HG03139 (cell line): ENCODE measurements around the gene BICC1.

Experiments
- ATAC-seq: cut with Tn5 transposase; IDR thresholded peaks from one replicate; pipeline ENCODE4 v1.9.1; 2021; ENCODE audit not compliant: unreplicated experiment

BICC1 gene

DNA sequence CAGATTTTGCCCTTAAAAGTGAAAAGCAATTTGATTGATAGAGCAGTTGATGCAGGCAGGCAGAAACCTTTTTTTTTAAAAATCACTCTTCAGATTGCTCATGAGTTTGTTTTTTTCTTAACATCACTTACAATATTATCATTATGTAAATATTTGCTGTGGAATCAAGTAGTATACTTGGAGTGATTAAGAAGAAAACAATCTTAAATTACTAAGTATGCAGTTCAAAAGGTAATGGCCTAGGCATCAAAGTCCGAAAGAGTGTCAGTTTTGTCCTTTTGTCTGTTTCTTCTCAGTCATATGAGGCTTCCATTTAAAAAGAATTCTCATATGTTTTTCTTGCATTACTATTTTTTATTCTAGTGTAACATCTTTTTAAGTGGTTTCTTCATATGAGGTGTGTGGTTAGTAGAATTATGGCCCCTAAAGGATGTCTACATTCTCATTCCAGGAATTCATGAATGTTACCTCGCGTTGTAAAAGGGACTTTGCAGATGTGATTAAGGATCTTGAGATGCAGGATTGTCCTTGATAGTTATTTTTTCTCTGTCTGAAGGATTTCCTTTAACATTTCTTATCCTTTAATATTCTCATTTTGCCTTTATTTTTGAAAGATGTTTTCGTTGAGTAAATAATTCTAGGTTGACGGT is 44.0 kb downstream of the BICC1 start:
- ATAC-seq = no peak

DNA sequence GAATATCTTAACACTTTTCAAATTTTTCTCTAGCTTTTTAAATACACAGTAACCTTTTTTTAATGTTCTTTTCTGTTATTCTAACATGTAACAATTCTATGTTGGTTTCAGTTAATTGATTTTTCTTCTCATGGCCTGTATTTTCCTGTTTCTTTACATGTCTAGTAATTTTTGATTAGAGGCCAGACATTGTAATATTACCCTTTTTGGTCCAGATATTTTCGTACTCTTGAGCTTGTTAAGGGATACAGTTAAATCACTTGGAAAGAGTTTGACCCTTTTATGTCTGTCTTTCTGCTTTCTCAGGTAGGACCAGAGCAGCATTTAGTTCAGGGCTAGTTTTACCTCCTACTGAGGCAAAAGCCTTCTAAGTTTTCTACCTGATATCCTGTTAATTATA is 45.0 kb downstream of the BICC1 start:
- ATAC-seq = no peak

DNA sequence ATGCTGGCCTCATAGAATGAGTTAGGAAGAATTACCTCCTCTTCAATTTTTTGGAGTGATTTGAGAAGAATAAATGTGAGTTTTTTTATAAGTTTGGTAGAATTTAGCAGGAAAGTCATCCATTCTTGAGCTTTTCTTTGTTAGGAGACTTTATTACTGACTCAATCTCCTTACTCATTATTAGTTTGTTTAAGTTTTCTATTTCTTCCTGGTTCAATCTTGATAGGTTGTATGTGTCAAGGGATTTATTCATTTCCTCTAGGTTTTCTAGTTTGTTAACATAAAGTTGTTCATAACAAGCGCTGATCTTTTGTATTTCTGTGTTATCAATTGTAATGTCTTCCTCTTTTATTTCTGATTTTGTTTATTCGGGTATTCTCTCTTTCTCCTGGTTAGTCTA is 47.4 kb downstream of the BICC1 start:
- ATAC-seq = no peak

DNA sequence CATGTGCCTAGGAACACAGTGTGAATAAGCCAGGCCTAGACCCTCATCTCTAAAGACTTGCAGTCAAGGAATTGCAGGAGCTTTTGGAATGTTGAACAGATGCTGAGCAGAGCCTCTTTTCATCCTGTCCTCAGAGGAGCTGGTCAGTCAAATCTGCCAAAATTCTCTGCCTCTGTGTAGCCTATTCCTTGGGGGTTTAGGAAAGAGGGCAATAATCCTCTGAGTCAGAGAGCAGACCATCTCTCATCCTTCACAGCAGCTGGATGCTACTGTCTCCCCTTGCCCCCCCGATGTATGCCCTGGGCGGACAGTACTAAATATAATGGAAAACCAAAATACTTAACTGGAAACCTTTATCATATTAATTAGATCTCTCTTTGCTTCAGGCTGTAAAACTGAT is 52.6 kb downstream of the BICC1 start:
- ATAC-seq = no peak

DNA sequence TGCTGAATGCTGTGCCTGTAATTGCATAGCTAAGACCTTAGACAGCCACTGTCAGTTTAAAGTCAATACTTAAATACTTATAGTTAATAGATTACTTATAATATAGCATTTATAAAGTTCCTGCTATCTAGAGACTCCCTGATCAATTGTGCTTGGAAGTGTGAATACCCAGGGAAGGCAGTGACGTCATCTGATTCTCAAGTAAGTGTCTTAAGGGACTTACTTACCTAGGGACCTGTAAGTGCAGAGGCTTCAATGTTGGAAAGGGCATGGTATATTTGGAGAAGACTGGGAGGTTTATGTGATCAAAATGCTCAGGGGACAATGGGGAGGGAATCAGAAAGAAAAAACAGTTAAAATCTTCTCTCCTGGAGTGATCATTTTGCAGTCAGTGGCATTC is 55.0 kb downstream of the BICC1 start:
- ATAC-seq = no peak

DNA sequence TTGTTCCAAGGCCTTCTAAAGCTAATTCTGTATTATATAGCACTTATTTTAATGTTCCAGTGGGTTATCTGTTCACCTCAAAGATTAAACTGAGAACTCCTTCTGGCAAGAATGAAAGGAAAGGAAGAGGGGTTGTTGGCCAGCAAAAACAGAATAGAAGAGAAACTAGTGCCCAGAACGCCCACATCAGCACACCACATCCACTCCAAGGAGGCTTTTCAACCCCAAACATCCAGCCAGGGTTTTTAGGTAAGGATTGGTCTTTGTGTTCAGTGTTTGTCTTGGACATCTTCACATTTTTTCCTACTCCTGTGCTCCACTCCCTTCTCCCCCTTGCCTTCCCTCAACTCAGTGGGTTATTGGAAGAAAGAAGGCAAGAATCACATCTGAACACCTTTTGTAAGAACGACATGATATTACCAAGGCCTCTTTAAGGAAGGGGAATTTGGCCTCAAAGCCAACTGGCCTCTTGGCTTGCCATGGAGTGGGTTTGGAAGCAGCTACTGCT is 55.8 kb downstream of the BICC1 start:
- no peak for ATAC-seq

DNA sequence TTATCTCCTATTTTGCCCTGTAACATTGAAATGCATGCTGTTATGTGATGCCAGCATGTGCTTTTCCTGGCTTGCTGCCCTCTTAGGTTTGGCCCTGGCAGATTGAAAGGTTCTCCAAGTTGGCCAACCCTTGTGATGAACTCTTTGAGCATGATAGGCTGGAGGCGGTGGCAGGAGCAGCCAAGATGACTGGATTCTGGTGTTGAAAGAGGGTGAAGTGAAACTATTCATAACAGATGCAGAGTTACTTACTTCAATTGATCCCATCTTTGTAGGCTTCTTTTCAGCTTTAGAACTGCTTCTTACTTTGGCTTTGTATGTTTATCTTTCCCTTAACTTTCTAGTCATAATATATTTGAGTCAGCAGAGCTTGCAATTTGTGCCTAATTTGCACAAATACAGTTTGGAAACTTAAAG is 57.6 kb downstream of the BICC1 start:
- ATAC-seq = no peak

DNA sequence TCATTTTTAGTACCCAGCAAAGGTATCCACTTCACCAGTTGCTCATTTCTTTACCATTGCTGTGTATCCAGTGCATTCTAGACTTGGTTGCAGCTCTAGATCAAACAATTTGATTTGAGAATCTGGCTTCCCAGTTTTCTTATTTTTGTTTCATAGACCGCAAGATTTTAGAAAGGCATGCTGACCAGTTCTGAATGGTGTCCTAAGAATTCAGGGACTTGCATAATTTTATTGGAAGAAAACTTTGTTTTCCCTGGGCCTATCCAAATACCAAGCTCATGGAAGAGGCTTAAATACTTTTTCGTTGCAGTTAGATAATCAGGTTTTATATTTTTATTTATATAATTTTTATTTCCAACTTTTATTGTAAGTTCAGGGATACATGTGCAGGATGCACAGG is 58.3 kb downstream of the BICC1 start:
- no peak for ATAC-seq

DNA sequence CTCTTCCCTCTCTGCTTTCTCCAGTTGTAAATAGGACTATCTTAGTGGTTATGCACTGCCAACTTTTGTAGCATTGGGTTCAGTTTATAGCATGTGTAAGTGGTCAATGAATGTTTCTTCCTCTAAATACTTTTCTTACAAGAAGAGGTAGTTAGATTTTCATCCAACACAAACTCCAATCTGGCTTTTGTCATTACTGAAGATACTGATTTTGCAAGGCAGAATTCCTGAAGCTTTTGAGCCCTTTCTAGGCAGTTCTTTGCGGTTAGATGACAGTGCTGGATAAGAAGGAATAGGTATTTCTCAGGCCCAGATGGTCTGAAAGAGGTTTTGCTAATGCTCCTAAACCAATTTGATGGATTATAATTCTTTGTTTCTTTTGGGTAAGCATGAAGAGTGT is 60.5 kb downstream of the BICC1 start:
- no peak for ATAC-seq

DNA sequence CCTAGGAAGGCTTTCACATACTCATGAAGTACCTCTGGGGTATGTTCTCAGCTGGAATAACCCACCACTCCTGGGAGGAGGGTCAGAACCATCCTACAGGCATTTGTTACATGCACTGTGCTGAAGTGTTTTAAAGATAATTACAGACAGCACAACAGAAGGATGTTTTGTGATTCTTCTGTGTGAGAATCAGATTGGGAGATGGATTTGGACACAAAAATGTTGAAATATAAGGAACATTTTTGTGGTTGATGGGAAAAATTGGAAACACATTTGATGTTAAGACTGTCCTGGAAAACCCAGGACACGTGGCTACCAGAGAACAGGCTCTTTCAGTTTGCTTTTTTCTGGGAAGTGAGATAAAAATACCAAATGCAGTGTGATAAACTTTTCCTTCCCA is 61.4 kb downstream of the BICC1 start:
- no peak for ATAC-seq

DNA sequence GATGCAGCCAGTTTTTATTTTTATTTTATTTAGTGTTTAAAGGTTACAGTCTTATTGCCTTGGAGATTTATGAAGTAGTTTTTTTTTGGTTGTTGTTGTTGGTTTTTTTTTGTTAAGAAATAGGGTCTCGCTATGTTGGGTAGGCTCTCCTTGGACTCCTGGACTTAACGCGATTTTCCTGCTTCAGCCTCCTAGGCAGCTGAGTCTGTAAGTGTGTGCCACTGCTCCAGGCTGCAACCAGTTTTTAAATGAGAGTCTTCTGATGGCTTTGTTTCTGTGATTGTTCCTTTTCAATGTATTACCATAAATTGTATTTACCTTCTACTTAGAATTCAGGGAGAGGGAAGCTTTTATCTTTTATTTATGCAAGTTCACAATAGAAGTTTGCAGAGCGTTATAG is 62.8 kb downstream of the BICC1 start:
- ATAC-seq = no peak

DNA sequence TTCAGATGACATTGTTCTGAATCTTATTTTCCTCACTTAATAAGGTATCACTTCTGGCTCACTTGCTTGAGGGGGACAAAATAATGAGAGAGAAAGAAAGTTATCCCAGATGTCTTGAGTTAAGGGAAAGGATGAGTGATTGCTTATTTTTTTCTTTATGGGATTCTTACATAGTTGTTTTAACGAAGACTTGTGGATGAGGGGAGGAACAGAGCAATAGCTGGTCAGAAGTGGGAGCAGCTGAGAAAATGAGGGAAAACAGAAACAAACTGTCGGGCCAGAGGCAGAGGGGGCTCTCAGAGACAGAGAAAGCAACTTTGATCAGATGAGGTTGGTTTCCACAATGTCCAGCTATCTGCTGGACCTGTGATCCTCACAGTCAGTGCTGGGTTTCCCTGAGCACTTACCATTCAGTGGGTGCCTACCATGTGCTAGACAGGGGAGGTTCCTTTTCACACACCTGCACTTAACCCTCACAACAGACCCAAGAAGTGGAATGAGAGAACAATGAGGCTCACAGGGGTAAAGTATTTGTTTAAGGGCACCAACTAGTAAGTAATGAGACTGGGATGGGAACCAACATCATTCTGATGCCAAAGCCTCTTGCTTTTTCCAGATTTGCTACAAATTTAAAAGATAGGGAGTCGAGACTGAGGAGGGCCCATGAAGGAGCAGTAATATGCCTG is 64.2 kb downstream of the BICC1 start:
- no peak for ATAC-seq

DNA sequence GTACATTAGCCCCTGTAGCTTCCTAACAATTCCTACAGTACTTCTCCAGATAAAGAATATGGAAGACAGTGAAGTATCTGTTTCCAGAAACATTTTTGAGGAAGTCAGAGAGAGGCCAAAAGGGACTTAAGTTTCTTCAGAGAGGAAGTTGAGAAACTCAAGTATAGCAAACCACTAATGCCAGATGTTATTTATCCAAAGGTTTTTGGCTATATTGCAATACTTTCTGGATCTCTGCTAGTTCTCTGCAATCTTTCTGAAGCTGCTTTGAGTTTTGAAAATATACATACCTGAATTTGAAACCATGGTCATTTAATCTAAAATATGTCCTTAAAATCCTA is 64.7 kb downstream of the BICC1 start:
- no peak for ATAC-seq

DNA sequence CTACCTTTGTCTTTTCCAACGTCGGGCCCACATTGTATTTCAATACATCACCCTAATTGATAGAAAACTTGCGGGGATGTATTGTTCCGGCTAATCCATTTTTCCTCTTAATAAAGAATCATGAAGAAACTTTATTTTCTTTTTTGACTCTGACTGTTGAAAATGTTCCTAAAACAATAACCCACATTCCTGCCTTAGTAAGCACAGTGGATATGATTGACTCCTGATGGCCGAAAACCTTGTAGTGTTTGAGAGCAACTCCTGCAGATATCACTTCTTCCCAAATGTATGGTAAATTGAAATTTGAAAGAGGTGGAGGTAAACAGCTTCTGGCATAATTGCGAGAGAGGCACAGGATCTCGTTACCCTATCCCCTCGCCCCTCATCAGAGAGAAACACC is 65.7 kb downstream of the BICC1 start:
- no peak for ATAC-seq

DNA sequence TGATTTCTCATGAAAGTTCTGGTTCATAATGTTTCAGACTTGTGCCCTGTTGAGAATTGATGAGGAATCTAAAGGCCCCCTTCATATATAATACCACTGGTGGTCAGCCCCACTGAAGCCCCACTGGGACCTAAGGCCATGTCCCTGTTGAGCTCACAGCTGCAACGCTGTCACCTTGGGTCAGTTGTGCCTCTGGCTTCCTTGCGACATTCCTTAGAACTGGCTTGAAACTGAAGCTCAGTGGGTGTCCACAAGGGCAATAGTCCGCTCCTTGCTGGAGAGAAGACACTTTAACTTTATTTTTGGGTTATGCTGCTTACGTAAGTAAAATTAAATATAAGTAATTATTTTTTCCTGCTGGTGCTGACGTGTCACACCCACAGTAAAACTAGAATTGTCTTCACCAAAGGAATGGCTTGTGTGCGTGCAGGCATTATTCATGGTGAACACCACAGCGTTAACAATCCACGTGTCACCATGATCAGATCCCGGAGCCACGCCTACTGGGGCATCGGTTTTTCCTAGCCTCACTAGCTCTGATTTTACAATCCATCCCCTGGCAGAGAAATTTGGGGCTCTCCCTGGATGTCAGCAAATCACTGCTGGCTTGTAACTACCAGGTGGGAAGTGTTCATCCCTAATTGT is 66.5 kb downstream of the BICC1 start:
- ATAC-seq = no peak

DNA sequence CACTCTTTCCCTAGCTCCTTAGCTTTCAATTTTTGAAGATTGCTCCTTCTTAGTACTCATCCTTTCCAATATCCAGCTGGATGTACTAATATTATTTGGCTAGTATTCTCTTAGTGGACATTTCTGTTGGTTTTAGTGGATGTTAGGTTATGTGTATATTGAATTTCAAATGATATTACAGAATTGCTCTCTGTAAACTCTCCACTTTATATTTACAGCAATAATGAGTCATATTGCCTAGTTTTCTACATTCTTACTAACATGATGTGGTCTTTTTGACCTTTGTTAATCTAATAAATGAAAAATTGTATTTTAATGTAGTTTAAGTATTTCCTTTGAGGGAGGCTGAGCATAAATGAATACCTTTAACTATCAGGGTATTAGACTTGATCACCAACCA is 69.4 kb downstream of the BICC1 start:
- no peak for ATAC-seq

DNA sequence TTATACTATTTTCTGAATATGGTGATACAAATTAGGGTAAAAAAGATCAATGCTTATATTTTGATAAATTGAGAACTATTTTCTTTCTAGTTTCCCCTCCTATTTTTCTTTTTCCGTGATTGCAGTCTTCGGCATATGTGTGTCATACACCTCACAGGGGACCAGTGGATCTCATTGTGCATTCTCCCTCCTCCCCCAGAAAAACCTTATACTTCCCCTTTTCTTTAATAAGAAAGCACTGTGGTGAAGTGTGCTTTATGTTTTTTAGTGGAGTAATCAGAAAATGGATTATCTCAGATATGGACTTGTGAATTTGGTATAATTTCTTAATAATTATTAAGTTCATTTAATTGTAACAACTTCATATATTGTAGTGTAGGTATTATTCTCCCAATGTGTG is 72.8 kb downstream of the BICC1 start:
- no peak for ATAC-seq

DNA sequence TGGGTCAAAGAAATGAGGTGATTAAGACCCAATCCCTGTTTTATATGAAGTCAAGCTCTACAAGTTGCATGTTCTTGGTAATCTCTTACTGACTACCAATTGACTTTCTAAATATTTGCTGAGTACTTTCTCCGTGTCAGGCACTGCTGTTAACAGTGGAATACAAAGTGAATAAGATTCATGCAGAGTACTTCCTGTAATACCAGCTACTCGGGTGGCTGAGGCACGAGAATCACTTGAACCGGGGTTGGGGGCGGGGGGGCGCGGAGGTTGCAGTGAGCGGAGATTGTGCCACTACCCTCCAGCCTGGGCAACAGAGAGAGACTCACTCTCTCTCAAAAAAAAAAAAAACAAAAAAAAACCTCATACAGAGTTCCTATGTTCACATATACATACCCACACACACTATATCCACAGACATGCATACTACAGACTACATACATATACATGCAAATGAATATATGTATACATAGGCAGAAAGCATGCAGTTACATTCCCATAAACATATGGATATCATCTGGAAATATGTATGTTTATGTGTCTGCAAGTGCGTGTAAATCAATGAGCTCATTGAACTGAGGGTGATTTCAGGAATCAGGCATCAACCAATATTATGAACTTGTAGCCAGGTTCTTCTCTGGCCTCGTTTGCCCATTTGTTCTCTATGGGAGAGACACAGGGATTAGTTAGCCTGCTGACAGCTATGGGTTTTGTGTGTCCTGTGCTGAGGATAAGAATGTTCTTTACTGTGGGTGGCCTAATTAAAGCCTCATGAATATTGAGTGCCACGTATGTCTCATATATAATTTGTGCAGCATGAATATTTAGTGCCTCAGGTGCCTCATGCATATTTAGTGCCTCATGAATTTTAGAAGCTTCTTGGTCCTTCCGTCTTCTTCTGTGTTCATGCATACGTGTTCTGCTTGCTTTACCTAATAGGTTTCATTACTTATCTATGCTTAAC is 73.9 kb downstream of the BICC1 start:
- no peak for ATAC-seq

DNA sequence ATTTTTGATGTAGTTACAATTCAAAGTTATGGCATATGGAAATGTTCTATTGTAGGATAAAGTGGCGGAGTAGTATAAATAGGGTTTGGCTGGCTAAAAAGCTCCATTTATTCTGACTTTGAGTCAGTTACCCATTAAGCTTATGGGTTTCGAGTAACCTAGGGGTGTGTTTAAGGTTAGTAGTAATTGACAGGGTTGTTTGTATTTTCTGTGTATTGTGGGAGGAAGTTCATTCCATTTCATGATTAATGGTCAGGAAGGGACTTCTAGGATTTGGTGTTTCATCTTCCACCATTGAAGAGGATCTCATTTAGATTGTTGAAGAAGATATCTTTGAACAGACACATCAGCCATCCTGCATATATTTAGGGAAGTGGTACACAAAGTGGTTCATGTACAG is 75.0 kb downstream of the BICC1 start:
- no peak for ATAC-seq

DNA sequence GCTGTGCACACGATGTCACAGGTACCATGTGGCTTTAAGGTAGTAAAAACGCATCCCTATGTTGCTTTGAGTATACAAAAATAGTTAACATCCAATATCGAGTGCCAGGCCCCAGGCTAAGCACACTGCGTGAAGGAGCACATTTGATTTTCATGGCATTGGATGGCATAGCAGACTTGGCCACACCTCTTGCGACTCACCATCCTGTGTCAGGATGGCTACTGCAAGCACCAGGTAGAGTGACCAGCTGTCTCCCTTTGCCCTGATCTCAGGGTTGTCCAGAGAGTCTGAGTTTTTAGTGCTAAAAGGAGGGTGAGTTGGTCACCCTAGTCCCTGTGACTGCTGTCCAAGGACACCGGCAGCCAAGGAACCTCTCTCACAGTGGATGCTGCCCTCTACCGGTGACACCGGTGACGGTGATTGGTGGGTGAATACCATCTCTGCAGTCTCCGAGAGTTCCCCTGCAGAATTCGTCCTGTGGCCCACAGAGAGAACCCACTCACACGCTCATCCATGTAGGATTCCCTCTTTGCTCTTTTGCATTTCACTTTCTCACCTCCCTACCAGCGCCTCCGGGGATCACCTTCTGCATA is 76.1 kb downstream of the BICC1 start:
- ATAC-seq = no peak
